Activated T-helper 9 cell treated with anti-CD3 and anti-CD28 coated beads, Interleukin-2, amount 50 U/mL, for 16 hours (primary cell): ENCODE results near the gene IER5L.
A peak's percentile ranks its signal among the peaks of the same experiment; 100 is the strongest.
"Not testable (repeated sequence)": the region's sequence is repeated elsewhere in the genome, so short reads cannot be mapped to it uniquely, and the experiment has no call there.

Experiments
- DNase-seq: peaks from one replicate; pipeline ENCODE4 v3.0.0-alpha.2; 2020; ENCODE audit warnings: low read depth

Gene IER5L

GRCh38 chr9:129178568-129179382 lies 714 bp upstream of the IER5L start:
- DNase-seq = no peak

GRCh38 chr9:129177443-129177790 lies 644 bp downstream of the IER5L start:
- DNase-seq = no peak

- DNase-seq = no peak
Observed at GRCh38 chr9:129176701-129177442, 1.2 kb downstream of the IER5L start.

- DNase-seq = peak; percentile 19
Observed at GRCh38 chr9:129175825-129176633, 2.0 kb downstream of the IER5L start.

DNA sequence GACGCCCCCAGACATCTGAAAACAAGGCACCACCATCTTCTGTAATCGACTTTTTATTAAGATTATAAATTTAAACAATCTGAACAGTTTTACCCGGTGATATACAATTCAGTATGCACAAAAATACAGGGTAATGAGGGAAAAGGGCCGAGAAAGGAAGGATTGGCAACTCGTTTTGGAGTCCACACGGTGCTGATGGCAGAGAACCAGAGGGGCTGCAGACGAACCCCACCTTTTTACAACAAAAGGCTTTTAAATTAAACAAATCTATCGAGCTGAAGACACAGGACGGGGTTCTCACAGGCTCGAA lies 2.6 kb downstream of the IER5L start:
- no peak for DNase-seq

- DNase-seq = no peak
Observed at GRCh38 chr9:129174724-129175514, 3.1 kb downstream of the IER5L start.

GRCh38 chr9:129174102-129174723 lies 3.8 kb downstream of the IER5L start:
- peak; percentile 64 for DNase-seq

- no peak for DNase-seq
Observed at GRCh38 chr9:129173296-129174101, 4.6 kb downstream of the IER5L start.

GRCh38 chr9:129172816-129173215 lies 5.2 kb downstream of the IER5L start:
- no peak for DNase-seq

- no peak for DNase-seq
Observed at GRCh38 chr9:129171993-129172751, 5.9 kb downstream of the IER5L start.

DNA sequence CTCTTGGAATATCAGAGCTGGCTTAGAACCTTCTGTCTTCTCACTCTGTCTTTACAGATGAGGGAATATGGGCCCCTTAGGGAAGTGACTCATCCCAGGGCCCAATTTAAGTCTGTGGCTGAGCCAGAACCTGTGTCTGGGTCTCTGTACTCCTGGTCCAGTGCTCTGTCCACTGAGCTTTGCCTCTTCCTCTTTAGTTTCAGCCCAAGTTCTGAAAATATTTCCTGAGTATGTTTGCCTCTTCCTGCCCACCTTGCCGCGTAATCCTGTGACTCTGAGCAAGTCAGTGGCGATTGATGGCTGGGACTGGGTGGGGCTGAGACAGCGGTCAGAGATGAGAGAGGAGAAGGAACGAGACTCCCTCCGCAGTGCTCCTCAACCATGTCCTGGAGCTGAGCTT lies 7.8 kb downstream of the IER5L start:
- DNase-seq = no peak

DNA sequence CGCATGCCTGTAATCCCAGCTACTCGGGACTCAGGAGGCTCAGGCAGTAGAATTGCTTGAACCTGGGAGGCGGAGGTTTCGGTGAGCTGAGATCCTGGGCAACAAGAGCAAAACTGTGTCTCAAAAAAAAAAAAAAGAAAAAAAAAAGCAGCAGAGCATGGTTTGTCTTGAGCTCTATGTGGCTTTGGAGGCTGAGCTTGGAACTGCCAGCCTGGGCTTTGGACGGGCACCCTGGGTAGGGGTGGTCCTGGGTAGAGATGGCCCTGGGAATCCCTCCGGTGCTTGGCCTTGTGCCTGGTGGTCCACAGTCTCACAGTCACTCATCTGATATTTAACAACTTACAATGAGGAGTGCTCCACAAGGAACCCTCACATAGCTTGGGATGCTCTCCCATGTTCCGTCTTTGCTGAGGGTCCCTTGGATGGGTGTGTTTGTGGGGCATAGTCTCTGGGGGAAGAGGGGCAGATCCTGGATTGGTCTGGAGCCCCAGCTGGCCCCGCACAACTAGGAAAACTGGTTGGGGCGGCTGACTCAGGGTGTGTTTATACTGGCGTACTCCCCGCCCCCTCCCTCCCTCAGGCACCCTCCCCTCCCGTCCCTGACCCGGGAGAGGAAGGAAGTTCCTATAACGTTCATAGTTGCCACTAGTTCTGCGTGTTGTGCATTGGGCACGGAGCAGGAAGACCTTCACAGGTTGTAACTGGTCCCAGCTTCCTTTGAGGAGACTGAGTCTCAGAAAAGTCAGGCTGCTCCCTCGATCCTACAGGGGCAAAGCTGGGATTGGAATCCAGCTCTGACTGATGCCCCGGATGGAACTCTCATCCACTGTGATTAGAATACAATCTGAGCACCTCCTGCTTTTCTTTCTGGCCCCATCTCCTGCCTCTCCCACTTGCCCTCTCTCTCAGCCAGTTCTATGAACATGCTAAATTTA lies 11.2 kb downstream of the IER5L start:
- DNase-seq = no peak

- DNase-seq = no peak
Observed at GRCh38 chr9:129165198-129165597, 12.9 kb downstream of the IER5L start.

- DNase-seq = no peak
Observed at GRCh38 chr9:129164246-129164930, 13.7 kb downstream of the IER5L start.

- DNase-seq = no peak
Observed at GRCh38 chr9:129163753-129164152, 14.3 kb downstream of the IER5L start.

GRCh38 chr9:129163198-129163670 lies 14.8 kb downstream of the IER5L start:
- DNase-seq = not testable (repeated sequence)

DNA sequence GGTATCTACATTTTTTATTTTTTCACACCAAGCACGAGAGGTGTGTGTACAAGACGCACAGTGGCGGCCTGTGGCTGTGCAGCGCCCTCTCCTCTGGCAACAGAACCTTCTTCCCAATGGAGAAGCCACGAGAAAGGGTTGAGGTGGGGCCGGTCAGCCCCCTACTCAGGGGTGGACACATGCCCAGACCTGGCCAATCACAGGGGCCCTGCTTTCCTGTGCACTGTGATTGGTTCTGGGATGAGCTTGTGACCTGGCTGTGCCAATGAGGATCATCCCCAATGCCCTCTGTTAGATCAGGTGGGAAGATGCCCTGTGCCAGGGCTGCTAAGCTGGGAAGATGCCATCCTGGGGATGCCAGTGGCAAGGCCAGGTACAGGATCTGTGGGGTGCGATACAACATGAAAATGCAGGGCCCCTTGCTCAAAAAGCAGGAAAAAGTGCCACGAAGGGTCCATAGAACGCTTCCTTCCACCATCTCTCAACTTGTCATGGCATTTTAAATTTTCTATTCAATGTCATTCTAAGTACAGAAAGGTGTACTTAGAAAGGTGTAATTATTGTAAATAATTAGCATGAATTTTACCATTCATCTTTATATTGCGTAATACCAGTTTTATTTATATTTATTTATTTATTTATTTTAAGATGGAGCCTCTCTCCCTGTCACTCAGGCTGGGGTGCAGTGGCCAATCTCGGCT lies 15.4 kb downstream of the IER5L start:
- no peak for DNase-seq

DNA sequence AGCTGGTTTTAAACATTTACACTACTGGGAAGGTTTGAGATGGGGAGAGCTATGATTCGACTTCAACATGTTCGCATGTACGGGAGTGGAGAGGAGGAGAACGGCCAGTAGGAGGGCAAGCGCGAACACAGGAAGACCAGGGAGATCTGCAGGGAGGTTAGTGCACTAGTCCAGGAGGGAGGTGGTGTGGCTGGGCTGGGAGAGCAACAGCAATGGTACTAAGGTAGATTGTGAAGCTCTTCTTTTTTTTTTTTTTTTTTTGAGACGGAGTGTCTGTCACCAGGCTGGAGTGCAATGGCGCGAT lies 16.6 kb downstream of the IER5L start:
- no peak for DNase-seq
